ENCODE data around the gene FARP1. TPM values are rescaled to one million over a fixed set of nuclear protein-coding genes. Genes with fewer than 3 reads are reported as not detected.
A peak's percentile ranks its signal among the peaks of the same experiment; 100 is the strongest.

The FARP1 gene
- total RNA-seq, 1 donor from 2014 or later = 357 TPM

DNA sequence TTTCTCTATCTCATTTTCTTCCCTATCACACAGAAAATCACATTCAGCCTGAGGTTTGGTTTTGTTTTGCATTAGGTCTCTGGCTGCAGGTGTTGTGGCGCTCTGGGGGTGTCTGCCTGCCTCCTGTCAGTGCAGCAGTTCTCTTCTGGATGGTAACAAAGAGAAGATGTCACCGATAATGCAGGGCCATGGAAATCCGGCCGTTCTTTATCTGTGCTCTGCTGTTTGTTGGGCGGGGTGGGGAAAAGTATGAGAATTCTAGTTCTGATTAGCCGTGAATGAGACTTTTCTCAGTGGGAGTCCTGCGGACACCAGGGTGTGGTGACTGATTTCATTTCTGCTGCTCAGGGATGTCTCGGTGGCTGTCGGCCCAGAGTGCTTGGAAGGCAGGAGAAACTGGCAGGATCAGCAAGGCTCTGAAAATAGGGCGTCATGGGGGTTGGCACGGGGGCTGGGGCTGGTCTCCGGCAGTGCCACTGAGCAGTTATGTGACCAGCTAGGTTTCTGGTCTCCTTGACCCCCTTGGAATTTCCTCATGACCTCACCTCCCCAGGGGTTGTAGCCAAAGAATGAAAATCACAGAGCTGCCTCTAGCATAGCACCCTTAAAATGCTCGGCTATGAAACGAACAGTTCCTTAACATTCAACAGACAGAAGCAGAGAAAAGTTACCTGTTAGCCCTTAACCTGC, 29.2 kb downstream of the FARP1 start:
- H3K36me3 Mint-ChIP-seq (ENCODE audit: unreplicated experiment) = peaks cover 7% of the 10 kb centered on the region
- H3K4me1 Mint-ChIP-seq (ENCODE audit: unreplicated experiment) = peaks cover 83% of the 10 kb centered on the region
- H3K27ac Mint-ChIP-seq (ENCODE audit: unreplicated experiment) = peak overlapping the region; percentile 94
- no peaks in the 10 kb centered on the region for H3K9me3 Mint-ChIP-seq (ENCODE audit: unreplicated experiment)
- no peaks in the 10 kb centered on the region for H3K27me3 Mint-ChIP-seq (ENCODE audit: unreplicated experiment)
- DNase-seq (ENCODE audit: extremely low spot score, unreplicated experiment) = no peak
- peak overlapping the region; percentile 61 for H3K4me3 Mint-ChIP-seq (ENCODE audit: unreplicated experiment)
- TF ChIP-seq, protein P1, sequence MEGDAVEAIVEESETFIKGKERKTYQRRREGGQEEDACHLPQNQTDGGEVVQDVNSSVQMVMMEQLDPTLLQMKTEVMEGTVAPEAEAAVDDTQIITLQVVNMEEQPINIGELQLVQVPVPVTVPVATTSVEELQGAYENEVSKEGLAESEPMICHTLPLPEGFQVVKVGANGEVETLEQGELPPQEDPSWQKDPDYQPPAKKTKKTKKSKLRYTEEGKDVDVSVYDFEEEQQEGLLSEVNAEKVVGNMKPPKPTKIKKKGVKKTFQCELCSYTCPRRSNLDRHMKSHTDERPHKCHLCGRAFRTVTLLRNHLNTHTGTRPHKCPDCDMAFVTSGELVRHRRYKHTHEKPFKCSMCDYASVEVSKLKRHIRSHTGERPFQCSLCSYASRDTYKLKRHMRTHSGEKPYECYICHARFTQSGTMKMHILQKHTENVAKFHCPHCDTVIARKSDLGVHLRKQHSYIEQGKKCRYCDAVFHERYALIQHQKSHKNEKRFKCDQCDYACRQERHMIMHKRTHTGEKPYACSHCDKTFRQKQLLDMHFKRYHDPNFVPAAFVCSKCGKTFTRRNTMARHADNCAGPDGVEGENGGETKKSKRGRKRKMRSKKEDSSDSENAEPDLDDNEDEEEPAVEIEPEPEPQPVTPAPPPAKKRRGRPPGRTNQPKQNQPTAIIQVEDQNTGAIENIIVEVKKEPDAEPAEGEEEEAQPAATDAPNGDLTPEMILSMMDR (IDR thresholded peaks at IDR 0.05) = no peak

DNA sequence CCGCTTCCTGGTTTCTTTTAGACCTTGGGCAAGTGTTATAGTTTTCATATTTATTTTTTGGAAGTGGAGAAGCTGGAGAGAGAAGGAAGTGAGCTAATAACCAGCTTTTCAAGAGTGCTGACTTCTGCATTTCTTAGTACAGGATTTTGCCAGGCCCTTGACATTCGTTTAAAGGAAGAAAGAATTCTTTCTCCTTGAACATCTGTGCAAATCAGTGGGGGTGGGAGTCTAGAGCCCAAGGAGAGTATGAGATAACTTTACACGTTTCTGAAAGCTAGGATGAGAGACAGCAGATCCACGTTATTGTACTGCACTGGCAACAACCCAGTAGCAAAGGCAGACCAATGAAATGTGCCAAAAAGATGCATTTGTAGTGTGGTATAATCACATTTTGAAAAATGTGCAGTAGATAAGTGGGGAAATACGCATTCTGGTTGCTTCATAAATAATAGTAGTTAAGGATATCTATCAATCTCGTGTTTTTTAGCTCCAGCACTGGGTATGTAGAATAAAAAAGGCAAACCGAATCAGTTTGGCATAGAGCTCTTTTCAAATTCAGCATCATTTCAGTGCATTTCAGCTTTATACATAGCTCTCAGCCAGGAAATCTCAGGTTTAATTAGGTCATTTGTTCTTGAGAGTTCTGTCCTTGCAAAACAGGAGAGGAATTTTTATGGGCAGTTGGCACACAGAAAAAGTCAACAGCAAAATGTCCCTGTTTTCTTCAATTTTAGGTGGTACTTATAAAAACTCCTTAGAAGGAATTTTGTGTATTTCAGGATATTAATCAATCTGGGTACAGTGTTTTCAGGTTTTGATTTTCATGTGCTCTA, 29.9 kb downstream of the FARP1 start:
- peaks cover 81% of the 10 kb centered on the region for H3K4me1 Mint-ChIP-seq (ENCODE audit: unreplicated experiment)
- no peaks in the 10 kb centered on the region for H3K27me3 Mint-ChIP-seq (ENCODE audit: unreplicated experiment)
- H3K9me3 Mint-ChIP-seq (ENCODE audit: unreplicated experiment) = no peaks in the 10 kb centered on the region
- H3K4me3 Mint-ChIP-seq (ENCODE audit: unreplicated experiment) = peak overlapping the region; percentile 61
- TF ChIP-seq, protein P1 (IDR thresholded peaks at IDR 0.05) = no peak
- no peak for DNase-seq (ENCODE audit: extremely low spot score, unreplicated experiment)
- peak overlapping the region; percentile 94 for H3K27ac Mint-ChIP-seq (ENCODE audit: unreplicated experiment)
- H3K36me3 Mint-ChIP-seq (ENCODE audit: unreplicated experiment) = peaks cover 8% of the 10 kb centered on the region

DNA sequence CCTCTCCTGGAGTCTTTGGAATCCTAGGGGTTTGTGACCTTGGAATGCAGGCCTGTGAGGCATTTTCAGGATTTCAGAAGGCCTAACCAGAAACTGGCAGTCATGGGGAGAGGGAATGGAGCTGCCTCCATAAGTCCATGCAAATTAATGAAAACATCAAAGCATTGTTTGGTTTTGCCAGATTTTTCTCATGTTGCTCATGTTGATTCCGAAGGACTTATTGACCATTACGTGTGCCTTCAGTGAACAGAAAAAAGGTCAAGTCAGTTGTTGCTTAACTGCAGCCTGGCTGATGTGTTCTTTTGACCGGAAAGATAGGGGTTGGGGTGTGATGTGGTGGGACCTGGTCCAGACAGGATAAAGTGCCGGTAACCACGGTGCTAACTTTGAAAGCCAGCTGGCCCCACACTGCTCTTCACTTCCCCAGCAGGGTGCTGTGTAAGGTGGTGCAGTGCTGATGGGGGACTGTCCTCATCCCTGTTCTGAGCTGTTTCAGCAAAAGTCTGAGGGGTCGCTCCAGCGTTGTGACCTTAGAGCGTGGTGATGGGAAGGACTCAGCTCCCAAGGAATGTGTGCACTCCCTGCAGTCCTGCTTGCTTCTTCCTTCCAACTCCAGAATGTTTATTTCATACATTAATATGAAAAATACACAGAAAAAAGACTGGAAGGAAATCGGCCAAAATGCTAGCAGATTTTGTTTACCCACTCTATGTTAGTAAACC, 30.7 kb downstream of the FARP1 start:
- H3K27ac Mint-ChIP-seq (ENCODE audit: unreplicated experiment) = peak overlapping the region; percentile 94
- H3K36me3 Mint-ChIP-seq (ENCODE audit: unreplicated experiment) = peaks cover 10% of the 10 kb centered on the region
- peaks cover 75% of the 10 kb centered on the region for H3K4me1 Mint-ChIP-seq (ENCODE audit: unreplicated experiment)
- TF ChIP-seq, protein P1 (IDR thresholded peaks at IDR 0.05) = no peak
- no peaks in the 10 kb centered on the region for H3K9me3 Mint-ChIP-seq (ENCODE audit: unreplicated experiment)
- H3K27me3 Mint-ChIP-seq (ENCODE audit: unreplicated experiment) = no peaks in the 10 kb centered on the region
- DNase-seq (ENCODE audit: extremely low spot score, unreplicated experiment) = no peak
- H3K4me3 Mint-ChIP-seq (ENCODE audit: unreplicated experiment) = peak overlapping the region; percentile 4

DNA sequence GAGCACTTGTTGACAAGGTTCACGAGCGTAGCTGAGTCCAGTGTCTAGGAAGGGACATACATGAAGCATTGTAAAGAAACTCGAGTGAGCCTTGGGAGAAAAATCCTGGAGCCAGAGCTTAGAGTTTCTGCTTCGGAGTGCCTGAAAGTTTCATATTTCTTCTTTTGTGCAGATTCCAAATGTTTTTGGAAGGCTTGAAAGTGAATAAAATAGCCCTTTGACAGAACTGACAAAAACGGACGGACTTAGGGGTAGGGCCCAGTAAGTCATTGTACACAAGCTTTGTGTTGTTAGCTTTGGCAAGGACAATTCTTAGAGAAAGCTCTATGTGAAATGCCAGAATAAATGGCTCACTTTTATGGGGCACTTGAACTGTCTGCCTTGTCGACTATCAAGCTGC, 31.4 kb downstream of the FARP1 start:
- TF ChIP-seq, protein P1 (IDR thresholded peaks at IDR 0.05) = no peak
- peak overlapping the region; percentile 26 for H3K4me3 Mint-ChIP-seq (ENCODE audit: unreplicated experiment)
- H3K9me3 Mint-ChIP-seq (ENCODE audit: unreplicated experiment) = no peaks in the 10 kb centered on the region
- H3K36me3 Mint-ChIP-seq (ENCODE audit: unreplicated experiment) = peaks cover 9% of the 10 kb centered on the region
- no peaks in the 10 kb centered on the region for H3K27me3 Mint-ChIP-seq (ENCODE audit: unreplicated experiment)
- H3K27ac Mint-ChIP-seq (ENCODE audit: unreplicated experiment) = peak overlapping the region; percentile 94
- peaks cover 70% of the 10 kb centered on the region for H3K4me1 Mint-ChIP-seq (ENCODE audit: unreplicated experiment)
- DNase-seq (ENCODE audit: extremely low spot score, unreplicated experiment) = no peak
